ENCODE measurements around the gene AGTPBP1. TPM values are rescaled to one million over a fixed set of nuclear protein-coding genes. Genes with fewer than 3 reads are reported as not detected.

AGTPBP1 gene
- polyA plus RNA-seq, 1 of the 3 experiments (the other 2 are of a cell fraction): 3.8 TPM

- no peak for TF ChIP-seq PBX3 (IDR thresholded peaks at IDR 0.05)
Observed at GRCh38 chr9:85667374-85667773, 74.4 kb downstream of the AGTPBP1 start (continued).

GRCh38 chr9:85666086-85666485 is 75.7 kb downstream of the AGTPBP1 start:
- POLR2A ChIA-PET: no interaction called here
- Histone ChIP-seq H3K4me2 (no peak overlapping the region), H3K36me3 (replicated peaks in 1 of 2; ENCODE audit: control insufficient read depth in 1 of 2, insufficient read depth in 2 of 2, low read length in 1 of 2) (peaks cover 0 to 23% of the 10 kb centered on the region in 2 experiments), H3K4me3 (ENCODE audit: low read depth in 2 of 2, low read length in 1 of 2) (no peak overlapping the region), H2AFZ (ENCODE audit: low read depth) (no peak overlapping the region), H3K27me3 (ENCODE audit: insufficient read depth) (no peaks in the 10 kb centered on the region), H3K9me3 (no peaks in the 10 kb centered on the region), H3K9me2 (no peaks in the 10 kb centered on the region), H3K27ac (ENCODE audit: low read depth in 2 of 2, low read length in 1 of 2) (no peak overlapping the region; a peak in 1 of 4 replicates), H3F3A (replicated peaks; ENCODE audit: insufficient read depth) (no peaks in the 10 kb centered on the region), H4K20me1 (ENCODE audit: insufficient read depth) (no peaks in the 10 kb centered on the region), H3K9ac (no peak overlapping the region), H3K79me2 (ENCODE audit: insufficient read depth) (no peaks in the 10 kb centered on the region), H3K4me1 (ENCODE audit: control insufficient read depth in 1 of 2, insufficient read depth in 2 of 2, low read depth in 1 of 2, low read length in 1 of 2) (peaks cover 0 to 17% of the 10 kb centered on the region in 2 experiments; a peak in 2 of 4 replicates)
- no peak for TF ChIP-seq RAD21 (IDR thresholded peaks at IDR 0.05; ENCODE audit: low read length)
- TF ChIP-seq SMC3 (IDR thresholded peaks at IDR 0.05; ENCODE audit: low read depth, low read length): no peak
- no peak for TF ChIP-seq TCF12 (IDR thresholded peaks at IDR 0.05)
- TF ChIP-seq ELF1 (IDR thresholded peaks at IDR 0.05): no peak
- TF ChIP-seq POLR2AphosphoS5 (IDR thresholded peaks at IDR 0.05; ENCODE audit: low read depth, low read length): no peak
- TF ChIP-seq CHD2 (IDR thresholded peaks at IDR 0.05; ENCODE audit: low read length, partially characterized antibody): no peak
- no peak for TF ChIP-seq RCOR1 (IDR thresholded peaks at IDR 0.05; ENCODE audit: low read length)
- no peak for TF ChIP-seq SIN3A (IDR thresholded peaks at IDR 0.05; ENCODE audit: borderline replicate concordance, low read depth, low read length)
- TF ChIP-seq REST (IDR thresholded peaks at IDR 0.05; ENCODE audit: low read depth, low read length): no peak
- TF ChIP-seq PBX3 (IDR thresholded peaks at IDR 0.05): no peak
- no peak for TF ChIP-seq FOXJ3 (CRISPR knock-in tag; IDR thresholded peaks at IDR 0.05)
- no peak for TF ChIP-seq GABPA (IDR thresholded peaks at IDR 0.05; ENCODE audit: low read depth)
- TF ChIP-seq JUND (IDR thresholded peaks at IDR 0.05): no peak
- TF ChIP-seq NFIC (IDR thresholded peaks at IDR 0.05; ENCODE audit: borderline replicate concordance): no peak
- TF ChIP-seq USF1 (IDR thresholded peaks at IDR 0.05; ENCODE audit: borderline replicate concordance, low read depth): no peak
- no peak for TF ChIP-seq USF2 (IDR thresholded peaks at IDR 0.05; ENCODE audit: borderline replicate concordance, low read depth, low read length)
- WGBS (ENCODE audit: low lambda C conversion rate): 98% methylated on average over 2 of the region's 2 CpGs
- no peak for DNase-seq
- CTCF ChIA-PET: interaction anchor here (1.4 kb wide), 1 partner anchor 14 kb away, joined by 4 read pairs; no protein-coding TSS in a partner anchor

Measured in SK-N-SH (cell line).